Stimulated activated CD4-positive, alpha-beta T cell treated with anti-CD3 and anti-CD28 coated beads, Interleukin-4, amount 100 ng/mL, for 48 hours (primary cell): ENCODE data around the gene GRK4.
"Not testable (repeated sequence)": the region's sequence is repeated elsewhere in the genome, so short reads cannot be mapped to it uniquely, and the experiment has no call there.

Experiments used
- DNase-seq, 2 donors: peaks; one replicate each; pipeline ENCODE4 v3.0.0-alpha.2; 2020; ENCODE audit warnings: low read depth in 2 of 2

GRK4 gene

DNA sequence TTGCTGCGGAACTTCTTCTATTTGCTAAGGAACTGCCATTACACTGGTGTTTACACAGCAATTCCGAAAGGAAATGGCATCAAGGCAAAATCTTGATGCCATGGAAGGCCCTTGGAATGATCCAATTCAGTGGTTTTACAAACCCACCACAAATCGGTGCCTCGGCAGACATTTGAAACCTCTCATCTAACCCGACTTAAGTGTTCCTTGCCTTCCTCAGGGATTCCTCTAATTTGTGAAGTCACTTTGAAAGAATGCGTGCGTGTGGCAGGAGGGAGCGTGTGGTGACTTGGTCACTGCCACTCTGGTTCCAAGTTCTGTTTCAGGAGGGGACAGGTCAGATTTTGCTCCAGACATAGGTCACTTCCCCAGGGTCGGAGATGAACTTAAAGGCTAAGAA lies 4.9 kb upstream of the GRK4 start:
- no peak for DNase-seq

- DNase-seq, result not testable (repeated sequence)
These were observed 2.9 kb upstream of the GRK4 start for GRCh38 chr4:2960450-2960849.

DNA sequence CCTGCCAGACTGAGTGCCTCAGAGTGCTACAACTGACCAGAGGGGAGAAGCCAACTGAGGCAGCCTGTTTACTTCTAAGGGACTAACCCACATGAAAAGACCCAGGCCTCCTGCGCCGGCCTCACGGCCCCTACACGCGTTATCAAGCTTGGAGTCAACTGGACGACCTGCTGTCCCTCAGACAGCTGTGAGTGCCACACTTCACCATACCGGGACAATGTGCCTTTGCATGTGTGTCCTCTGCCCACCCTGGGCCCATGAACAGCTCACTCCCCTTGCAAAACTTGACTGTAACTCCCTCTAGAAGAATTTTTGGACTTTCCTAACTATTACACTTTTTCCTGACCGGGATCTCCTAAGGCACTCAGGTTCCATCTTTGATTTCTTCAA lies 2.0 kb upstream of the GRK4 start:
- no peak for DNase-seq

DNA sequence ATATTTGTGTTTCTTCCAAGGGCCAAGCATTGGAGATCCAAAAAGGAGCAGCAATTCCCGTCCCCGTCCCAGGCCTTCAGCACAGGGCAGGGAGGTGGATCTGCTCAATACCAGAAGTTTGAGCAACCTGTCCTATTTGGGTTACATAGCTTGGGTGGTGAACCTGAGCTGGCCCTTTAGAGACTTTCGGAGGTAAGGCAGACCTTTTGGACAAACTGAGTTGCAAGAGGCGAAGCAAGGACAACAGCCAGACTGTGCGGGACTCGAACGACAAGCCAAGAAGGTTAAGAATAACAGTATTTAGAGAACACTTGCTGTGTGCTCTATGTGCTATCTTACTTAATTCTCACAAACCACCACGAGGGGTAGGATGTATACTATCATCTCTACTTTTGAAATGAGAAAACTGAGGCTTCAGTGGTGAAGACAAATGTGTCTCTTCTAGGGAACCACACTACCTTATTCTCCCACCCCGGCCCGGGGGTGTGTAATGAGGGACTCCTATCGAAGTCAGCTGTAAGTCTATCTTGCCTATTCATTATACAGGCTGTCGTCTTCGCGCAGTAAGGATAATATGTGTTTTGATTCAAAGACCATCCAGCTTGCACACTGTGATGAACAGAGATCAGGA lies 1.4 kb upstream of the GRK4 start:
- DNase-seq, result peak; percentile 64 to 71

DNA sequence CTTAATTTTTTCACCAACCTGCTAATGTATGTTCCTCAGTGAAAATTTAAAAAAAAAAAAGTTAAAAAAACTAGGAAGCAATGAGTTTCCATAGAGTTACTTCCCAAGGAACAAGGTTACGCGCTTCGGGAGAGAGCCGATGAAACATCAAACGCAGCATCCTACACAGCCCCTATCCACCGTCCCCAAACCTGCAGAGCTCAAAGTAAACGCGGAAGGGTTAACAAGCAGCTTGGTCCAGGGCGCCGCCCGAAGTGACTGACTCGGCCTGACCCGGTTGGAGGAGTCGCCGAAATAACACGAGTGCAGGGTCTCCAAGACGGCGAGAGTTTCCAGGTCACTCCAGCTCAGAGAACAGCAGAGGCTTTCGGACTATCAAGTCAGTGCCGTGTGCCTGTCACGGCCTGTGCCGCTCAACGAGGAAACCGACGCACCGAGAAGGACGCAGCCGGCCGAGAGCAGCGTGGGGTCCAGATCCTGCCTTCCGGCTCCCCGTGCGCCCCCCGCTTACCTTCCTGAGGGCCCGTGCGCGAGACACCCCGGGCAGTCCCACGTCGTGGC lies 677 bp upstream of the GRK4 start:
- DNase-seq, result no peak

- peak in 1 of 2 donors; percentile 40 for DNase-seq
These were observed 648 bp downstream of the GRK4 start for GRCh38 chr4:2963966-2964471.

GRCh38 chr4:2964706-2965258 lies 1.4 kb downstream of the GRK4 start:
- DNase-seq, result no peak

DNA sequence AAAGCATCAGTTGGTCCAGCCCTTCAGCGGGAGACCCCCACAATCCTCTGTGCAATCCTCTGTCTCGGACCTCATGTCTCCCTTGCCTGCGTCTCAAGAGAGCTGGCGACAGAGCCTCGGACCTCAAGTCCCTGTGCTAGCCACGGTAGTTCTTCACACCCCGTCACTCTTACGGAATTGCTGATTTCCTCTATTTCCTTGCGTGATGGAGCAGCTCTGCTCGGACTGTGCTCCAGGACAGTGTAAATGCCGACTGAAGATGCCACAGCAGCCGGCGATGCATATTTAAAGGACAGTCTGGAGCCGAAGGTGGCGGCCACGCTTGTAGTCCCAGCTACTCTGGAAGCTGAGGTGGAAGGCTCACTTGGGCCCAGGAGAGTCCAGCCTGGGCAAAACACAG lies 1.9 kb downstream of the GRK4 start:
- DNase-seq, result no peak

DNA sequence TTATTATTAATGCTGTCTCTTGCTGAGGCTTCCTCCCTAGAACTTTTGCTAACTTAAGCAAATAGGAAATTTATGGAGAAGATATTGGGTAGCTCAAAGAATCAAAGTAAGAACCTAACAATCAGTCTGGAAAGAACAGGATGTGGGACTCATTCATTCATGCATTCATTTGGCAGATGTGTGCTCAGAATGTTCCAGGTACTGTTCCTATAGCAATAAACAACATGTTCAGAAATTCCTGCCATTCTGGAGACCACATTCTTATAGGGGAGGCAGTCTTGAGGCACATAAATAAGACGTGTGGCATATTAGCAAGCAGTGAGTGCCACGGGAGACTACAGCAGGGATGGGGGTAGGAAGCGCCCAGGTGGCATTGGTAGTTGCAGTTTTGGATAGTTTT lies 5.0 kb downstream of the GRK4 start:
- DNase-seq, result no peak

DNA sequence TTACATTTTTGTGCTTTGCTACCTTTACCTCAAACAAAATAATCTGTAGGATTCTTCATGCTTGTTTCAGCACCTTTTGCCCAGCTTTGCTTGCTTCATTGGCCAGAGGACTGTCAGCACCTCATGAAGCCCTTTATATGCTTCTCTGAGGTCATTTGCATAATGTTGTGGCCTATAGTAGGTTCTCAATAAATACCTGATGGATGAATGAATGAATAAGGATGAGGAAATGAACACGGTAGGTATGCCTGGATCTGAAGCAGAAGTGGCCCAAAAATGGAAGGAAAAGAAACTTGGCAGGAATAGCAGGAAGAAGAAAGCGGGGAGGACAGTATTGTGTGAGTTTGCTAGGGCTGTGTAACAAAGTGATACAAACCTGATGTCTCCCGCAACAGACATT lies 7.9 kb downstream of the GRK4 start:
- DNase-seq, result no peak

GRCh38 chr4:2977211-2978088 lies 14.1 kb downstream of the GRK4 start:
- no peak for DNase-seq

DNA sequence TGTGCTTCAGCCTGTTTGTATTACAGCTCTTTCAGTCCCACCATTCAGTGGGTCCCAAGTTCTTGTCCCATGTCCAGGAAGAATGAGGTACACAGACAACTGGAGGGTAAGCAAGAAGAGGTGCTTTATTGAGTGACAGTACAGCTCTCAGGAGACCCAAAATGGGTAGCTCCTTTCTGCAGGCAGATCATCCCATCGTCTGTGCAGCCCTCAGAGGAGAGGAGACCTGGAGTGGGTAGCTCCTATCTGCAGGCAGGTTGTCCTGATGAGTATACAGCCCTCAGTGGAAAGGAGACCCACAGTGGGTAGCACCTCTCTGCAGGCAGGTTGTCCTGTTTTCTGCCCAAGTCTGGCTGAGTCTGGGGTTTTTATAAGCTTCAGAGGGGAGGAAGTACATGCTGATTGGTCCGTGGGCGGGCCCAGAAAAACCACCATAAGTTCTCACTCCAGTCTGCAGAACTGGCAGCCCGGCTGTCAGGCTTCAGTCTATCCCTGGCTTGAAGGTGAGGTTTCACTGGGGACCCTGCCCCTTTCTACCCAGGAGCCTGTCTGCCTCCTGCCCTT lies 18.0 kb downstream of the GRK4 start:
- DNase-seq, result no peak

DNA sequence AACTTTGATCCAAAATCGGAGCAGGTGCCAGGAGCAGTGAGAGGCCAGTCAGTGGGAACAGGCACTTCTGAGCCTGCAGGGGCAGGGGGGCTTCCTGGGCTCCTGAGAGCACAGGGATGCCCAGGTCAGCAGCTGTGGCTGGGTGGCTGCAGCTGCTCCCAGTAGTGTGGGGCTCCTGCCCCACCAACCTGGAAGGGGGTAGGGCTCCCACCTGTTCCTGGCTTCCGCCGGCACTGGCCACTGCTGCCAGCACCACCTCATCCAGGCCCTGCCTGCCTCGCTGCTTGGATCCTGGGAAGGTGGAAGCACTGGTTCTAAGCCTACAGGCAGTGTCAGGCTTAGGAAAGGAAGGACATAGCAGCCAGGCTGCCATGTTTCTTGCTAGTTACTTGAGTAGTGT lies 18.6 kb downstream of the GRK4 start:
- no peak for DNase-seq

GRCh38 chr4:2983715-2984114 lies 20.3 kb downstream of the GRK4 start:
- DNase-seq, result not testable (repeated sequence)

DNA sequence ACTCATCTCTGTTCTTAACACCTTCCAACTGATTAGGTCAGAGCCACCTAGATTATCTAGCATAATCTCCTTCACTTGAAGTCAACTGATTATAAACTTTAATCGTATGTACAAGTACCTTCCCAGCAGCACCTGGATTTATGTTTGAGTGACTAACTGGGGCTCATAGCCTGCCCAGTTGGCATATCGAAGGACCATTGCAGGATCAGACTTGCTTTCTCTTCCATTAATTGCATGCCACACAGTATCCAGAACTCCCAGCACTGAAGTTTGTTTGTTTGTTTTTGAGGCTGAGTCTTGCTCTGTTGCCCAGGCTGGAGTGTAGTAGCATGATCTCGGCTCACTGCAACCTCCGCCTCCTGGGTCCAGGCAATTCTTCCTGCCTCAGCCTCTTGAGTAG lies 27.9 kb downstream of the GRK4 start:
- no peak for DNase-seq

- no peak for DNase-seq
These were observed 31.5 kb downstream of the GRK4 start for GRCh38 chr4:2994917-2995316.

DNA sequence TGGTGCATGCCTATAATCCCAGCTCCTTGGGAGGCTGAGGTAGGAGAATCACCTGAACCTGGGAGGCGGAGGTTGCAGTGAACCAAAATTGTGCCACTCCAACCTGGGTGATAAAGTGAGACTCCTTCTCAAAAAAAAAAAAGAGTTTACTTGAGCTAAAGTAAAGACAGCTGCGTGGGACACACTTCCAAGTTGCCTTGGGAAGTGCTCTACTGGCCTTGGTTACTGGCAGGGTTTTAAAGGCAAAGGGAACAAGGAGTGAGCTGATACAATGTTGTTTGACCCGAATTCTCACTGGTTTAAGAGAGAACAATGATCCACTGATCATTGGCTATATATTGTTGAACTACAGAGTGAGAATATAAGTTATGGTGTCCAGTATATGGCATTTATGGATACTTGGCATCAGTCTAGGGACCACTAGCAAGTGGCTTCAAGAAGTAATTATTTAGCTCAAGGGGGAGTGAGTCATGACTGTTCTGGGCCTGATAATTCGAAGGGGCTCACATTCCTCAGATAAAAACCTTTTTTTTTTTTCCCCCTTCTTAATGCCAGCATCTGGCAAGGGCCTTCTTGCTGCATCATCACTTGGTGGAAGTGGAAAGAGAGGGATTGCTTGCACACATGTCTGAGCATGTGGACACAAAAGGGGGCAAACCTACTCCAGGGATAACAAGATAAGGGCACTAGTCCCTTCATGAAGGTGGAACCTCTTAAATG lies 32.3 kb downstream of the GRK4 start:
- DNase-seq, result no peak

DNA sequence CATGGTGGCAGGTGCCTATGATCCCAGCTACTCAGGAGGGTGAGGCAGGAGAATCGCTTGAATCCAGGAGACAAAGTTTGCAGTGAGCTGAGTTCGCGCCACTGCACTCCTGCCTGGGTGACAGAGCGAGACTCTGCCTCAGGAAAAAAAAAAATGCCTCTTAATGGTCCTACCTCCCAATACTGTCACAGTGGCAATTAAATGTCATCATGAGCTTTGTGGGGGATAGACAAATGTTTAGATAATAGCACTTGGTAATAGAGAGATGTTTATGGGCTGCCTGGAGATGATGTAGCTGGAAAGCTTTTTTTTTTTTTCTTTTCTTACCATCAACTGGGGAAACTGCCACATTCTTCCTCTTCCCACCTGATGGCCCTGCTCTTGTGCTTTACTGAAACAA lies 33.0 kb downstream of the GRK4 start:
- DNase-seq, result no peak

GRCh38 chr4:3007724-3008123 lies 44.4 kb downstream of the GRK4 start:
- no peak for DNase-seq

DNA sequence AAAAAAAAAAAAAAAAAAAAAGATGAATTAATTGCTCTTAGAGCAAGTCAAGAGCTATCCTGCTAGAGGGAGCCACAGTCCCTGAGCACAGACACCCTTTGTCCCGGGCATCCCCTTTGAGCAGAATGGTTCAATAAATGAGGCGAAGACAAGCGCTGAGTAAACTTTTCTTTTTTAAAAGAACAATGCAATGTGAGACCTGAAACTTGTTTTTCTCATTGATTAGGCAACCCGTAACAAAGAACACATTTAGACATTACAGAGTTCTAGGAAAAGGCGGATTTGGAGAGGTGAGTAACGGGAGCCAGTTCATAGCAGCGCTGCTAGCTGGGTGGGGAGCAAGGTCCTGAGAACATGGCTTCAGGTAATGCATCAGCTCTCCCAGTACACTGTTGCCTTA lies 46.1 kb downstream of the GRK4 start:
- DNase-seq, result no peak

DNA sequence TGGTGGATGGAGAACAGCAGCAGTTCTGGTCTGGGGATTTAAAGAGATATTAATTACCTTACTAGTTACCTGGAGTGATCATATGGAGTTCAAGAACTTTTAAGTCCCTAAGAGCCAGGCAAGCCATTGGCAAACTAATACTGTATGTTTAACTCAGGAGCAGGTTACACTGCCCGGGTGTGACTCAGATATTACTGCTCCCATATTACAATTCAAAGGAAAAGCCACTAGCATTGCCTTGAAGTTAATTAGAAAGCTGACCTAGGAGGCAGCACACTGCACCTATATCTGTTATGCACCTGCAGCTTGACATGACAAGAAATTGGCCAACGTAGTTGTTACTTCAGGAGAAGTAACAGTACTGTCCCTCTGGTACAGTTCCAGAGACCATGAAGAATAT lies 47.2 kb downstream of the GRK4 start:
- DNase-seq, result no peak

DNA sequence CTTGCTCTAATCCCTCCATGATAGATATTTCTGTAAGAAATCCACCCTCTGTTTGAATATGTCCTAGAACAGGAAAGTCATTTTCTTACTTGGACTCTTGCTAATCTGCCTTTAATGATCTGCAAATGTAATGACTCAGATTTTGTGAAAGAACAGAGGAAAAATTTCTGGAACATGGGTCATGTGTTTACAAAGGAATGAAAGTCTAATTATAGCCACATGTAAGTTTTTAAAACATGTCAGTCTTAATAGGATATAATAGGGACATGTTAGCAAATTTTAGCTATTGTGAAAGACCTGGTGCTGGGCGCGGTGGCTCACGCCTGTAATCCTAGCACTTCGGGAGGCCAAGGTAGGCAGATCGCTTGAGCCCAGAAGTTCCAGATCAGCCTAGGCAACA lies 47.6 kb downstream of the GRK4 start:
- no peak for DNase-seq
